Stomach (tissue), 4 donors: ENCODE data around the gene SLC6A12.
"Not testable (repeated sequence)": the region's sequence is repeated elsewhere in the genome, so short reads cannot be mapped to it uniquely, and the experiment has no call there.

Experiments used
- CTCF ChIP-seq, 7 experiments: fragments of 450-650 bp in 4 of 7; fragments of 200-600 bp in 3 of 7; sonication (generic) in 3 of 7; IDR thresholded peaks; one replicate each; pipeline ENCODE4 v1.5.1; 2016 to 2019; ENCODE audit warnings: antibody characterized with exemption in 7 of 7, control low read depth in 2 of 7, mild to moderate bottlenecking in 1 of 7
- POLR2A ChIP-seq, 4 donors: fragments of 450-650 bp; IDR thresholded peaks; one replicate each; pipeline ENCODE4 v1.6.1; 2016; ENCODE audit warnings: antibody characterized with exemption in 4 of 4, control low read depth in 2 of 4, mild to moderate bottlenecking in 1 of 4, moderate library complexity in 1 of 4
- POLR2AphosphoS5 ChIP-seq, 3 donors: sonication (generic); formaldehyde crosslinking; IDR thresholded peaks; one replicate each; pipeline ENCODE4 v1.6.1; 2016; ENCODE audit warnings: antibody characterized with exemption in 3 of 3

- TF ChIP-seq CTCF, POLR2AphosphoS5, POLR2A (IDR thresholded peaks at IDR 0.05): not testable (repeated sequence)
These were observed 3.1 kb upstream of the SLC6A12 start for GRCh38 chr12:217029-217428.
